ENCODE results near the gene FNBP1L. TPM values are rescaled to one million over a fixed set of nuclear protein-coding genes. Genes with fewer than 3 reads are reported as not detected.

Gene FNBP1L
- total RNA-seq, 1 experiment from 2014 or later, result 33.4 TPM

GRCh38 chr1:93504247-93505033 is 56.5 kb downstream of the FNBP1L start:
- Mint-ChIP-seq H3K27ac (ENCODE audit: unreplicated experiment) (no peak overlapping the region), H3K4me3 (ENCODE audit: unreplicated experiment) (no peak overlapping the region), H3K36me3 (ENCODE audit: insufficient read depth, unreplicated experiment) (peaks cover 23% of the 10 kb centered on the region), H3K27me3 (ENCODE audit: insufficient read depth, unreplicated experiment) (no peaks in the 10 kb centered on the region), H3K9me3 (ENCODE audit: unreplicated experiment) (no peaks in the 10 kb centered on the region), H3K4me1 (ENCODE audit: low read depth, unreplicated experiment) (no peaks in the 10 kb centered on the region)
- no TSS peak for BruUV-seq (replicated peaks)
- intact Hi-C loops (cut with micrococcal nuclease; ENCODE audit: unreplicated experiment), result no loop called here
- H3K9me3 ChIP-seq, result no peaks in the 10 kb centered on the region
- TF ChIP-seq CTCF (IDR thresholded peaks at IDR 0.05; ENCODE audit: insufficient read depth in 1 of 2, low read depth in 1 of 2, low read length in 1 of 2, severe bottlenecking in 1 of 2, unreplicated experiment in 1 of 2), result no peak
- ChIA-PET CTCF (no interaction called here), POLR2A (no interaction called here)
- H3K27me3 ChIP-seq (replicated peaks; ENCODE audit: control insufficient read depth, insufficient read depth, low read length), result no peaks in the 10 kb centered on the region
- H3K4me3 ChIP-seq (ENCODE audit: low read depth, low read length), result no peak overlapping the region
- no peaks in the 10 kb centered on the region for H3K36me3 ChIP-seq (ENCODE audit: control insufficient read depth, insufficient read depth, low read length)
- H3K4me1 ChIP-seq, result no peaks in the 10 kb centered on the region
- DNase-seq, result no peak

DNA sequence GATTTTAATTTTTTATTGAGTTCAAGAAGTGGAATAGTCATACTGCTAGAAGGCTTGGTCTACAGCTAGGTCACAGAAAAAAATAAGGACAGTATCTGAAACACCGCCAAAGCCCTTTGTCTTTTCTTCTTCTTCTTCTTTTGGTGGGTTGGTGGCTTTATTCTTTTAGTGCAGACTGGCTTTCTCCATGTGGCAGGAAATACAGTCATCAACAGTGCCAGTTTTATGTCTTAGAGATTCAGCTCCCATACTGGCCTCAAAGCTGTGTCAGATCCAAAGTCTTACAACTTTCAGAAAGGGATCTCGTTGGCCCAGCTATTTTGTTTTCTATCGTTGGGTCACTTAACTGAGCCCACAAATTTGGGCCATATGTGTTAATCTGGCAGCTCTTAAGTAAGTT is 58.2 kb downstream of the FNBP1L start:
- Mint-ChIP-seq H3K36me3 (ENCODE audit: insufficient read depth, unreplicated experiment) (peaks cover 25% of the 10 kb centered on the region), H3K9me3 (ENCODE audit: unreplicated experiment) (no peaks in the 10 kb centered on the region), H3K27me3 (ENCODE audit: insufficient read depth, unreplicated experiment) (no peaks in the 10 kb centered on the region), H3K4me1 (ENCODE audit: low read depth, unreplicated experiment) (no peaks in the 10 kb centered on the region), H3K4me3 (ENCODE audit: unreplicated experiment) (no peak overlapping the region), H3K27ac (ENCODE audit: unreplicated experiment) (no peak overlapping the region)
- H3K9me3 ChIP-seq, result no peaks in the 10 kb centered on the region
- H3K4me1 ChIP-seq, result no peaks in the 10 kb centered on the region
- no peak overlapping the region for H3K4me3 ChIP-seq (ENCODE audit: low read depth, low read length)
- intact Hi-C loops (cut with micrococcal nuclease; ENCODE audit: unreplicated experiment), result no loop called here
- no peaks in the 10 kb centered on the region for H3K27me3 ChIP-seq (replicated peaks; ENCODE audit: control insufficient read depth, insufficient read depth, low read length)
- H3K36me3 ChIP-seq (ENCODE audit: control insufficient read depth, insufficient read depth, low read length), result no peaks in the 10 kb centered on the region
- DNase-seq, result no peak
- POLR2A ChIA-PET, result no interaction called here
- BruUV-seq (replicated peaks), result no TSS peak
- CTCF ChIA-PET, result no interaction called here
- no peak for TF ChIP-seq CTCF (IDR thresholded peaks at IDR 0.05; ENCODE audit: insufficient read depth in 1 of 2, low read depth in 1 of 2, low read length in 1 of 2, severe bottlenecking in 1 of 2, unreplicated experiment in 1 of 2)

DNA sequence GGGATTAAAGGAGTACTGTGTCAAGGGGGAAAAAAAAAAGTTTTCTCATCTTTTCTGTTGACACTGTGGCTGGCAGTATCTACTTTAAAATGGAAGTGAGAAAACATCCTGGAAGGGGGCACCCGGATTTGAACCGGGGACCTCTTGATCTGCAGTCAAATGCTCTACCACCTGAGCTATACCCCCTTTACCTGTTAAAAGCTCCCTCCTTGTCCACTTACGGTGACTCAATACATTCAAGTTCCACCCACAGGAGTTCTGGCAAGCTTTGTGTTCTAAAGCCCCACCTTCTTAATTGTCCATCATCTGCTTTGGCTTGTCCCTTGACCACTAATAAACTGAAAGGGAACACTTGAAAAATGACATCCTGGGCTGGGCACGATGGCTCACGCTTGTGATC is 68.2 kb downstream of the FNBP1L start:
- Mint-ChIP-seq H3K27me3 (ENCODE audit: insufficient read depth, unreplicated experiment) (no peaks in the 10 kb centered on the region), H3K27ac (ENCODE audit: unreplicated experiment) (no peak overlapping the region), H3K4me1 (ENCODE audit: low read depth, unreplicated experiment) (peaks cover 10% of the 10 kb centered on the region), H3K36me3 (ENCODE audit: insufficient read depth, unreplicated experiment) (peaks cover 10% of the 10 kb centered on the region), H3K9me3 (ENCODE audit: unreplicated experiment) (no peaks in the 10 kb centered on the region), H3K4me3 (ENCODE audit: unreplicated experiment) (no peak overlapping the region)
- POLR2A ChIA-PET, result no interaction called here
- Histone ChIP-seq H3K9me3 (no peaks in the 10 kb centered on the region), H3K4me3 (ENCODE audit: low read depth, low read length) (no peak overlapping the region), H3K4me1 (no peaks in the 10 kb centered on the region), H3K27me3 (replicated peaks; ENCODE audit: control insufficient read depth, insufficient read depth, low read length) (no peaks in the 10 kb centered on the region), H3K36me3 (ENCODE audit: control insufficient read depth, insufficient read depth, low read length) (no peaks in the 10 kb centered on the region)
- DNase-seq, result no peak
- no TSS peak for BruUV-seq (replicated peaks)
- intact Hi-C loops (cut with micrococcal nuclease; ENCODE audit: unreplicated experiment), result no loop called here
- CTCF ChIA-PET, result no interaction called here
- TF ChIP-seq CTCF (IDR thresholded peaks at IDR 0.05; ENCODE audit: insufficient read depth in 1 of 2, low read depth in 1 of 2, low read length in 1 of 2, severe bottlenecking in 1 of 2, unreplicated experiment in 1 of 2), result no peak

All from Caco-2 (cell line).